Stimulated activated CD4-positive, alpha-beta T cell treated with anti-CD3 and anti-CD28 coated beads, Interleukin-4, amount 100 ng/mL, for 1 hour (primary cell): ENCODE results near the gene SLC16A3.
A peak's percentile ranks its signal among the peaks of the same experiment; 100 is the strongest.
"Not testable (repeated sequence)": the region's sequence is repeated elsewhere in the genome, so short reads cannot be mapped to it uniquely, and the experiment has no call there.

Source experiments
- DNase-seq: peaks from one replicate; pipeline ENCODE4 v3.0.0-alpha.2; 2020

SLC16A3 gene

GRCh38 chr17:82228842-82229697 is at the start of gene SLC16A3:
SLC16A3 (plus strand) TSS chr17:82229042; CDS start chr17:82236009, 6,967 bp downstream.
- DNase-seq, result peak; percentile 62

DNA sequence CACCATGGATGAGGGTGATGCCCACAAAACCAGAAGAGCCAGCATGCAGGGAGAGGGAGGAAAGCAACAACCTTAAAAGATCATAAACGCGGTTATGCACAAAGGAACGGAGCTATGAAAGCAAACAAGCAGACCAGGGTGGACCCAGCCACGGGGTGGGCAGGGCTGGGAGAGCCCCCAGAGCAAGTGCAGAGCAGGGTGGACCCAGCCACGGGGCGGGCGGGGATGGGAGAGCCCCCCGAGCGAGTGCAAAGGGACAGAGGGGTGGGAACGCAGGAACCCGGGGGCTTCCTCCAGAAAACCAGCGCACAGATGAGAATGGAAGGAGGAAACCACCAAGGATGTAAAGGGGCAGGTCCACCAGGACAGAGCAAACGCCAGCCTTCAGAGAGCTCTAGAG is 49.4 kb upstream of the SLC16A3 start:
- DNase-seq, result no peak

DNA sequence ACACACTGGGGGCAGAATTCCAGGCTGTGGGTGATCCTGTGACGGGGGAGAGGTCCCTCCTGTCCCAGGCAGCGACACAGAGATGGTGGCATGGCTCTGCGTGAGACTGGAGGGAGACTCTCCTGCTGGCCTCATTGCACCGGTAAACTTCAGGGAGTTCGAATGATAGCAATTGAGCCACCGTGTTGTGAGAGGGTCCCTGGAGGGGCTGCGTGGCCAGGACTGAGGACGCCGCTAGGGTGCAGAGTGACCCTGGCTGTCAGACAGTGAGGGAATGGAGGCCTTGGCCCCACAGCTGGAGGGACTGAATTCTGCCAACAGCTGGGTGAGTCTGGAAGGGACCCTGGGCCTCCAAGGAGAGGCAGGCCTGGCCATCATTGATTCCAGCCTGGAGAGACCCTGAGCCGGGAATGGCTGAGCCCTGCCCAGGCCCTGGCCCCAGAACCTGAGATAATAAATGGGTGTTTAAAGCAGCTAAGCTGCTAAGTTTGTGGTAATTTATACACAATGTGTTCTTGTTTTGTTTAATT is 48.8 kb upstream of the SLC16A3 start:
- no peak for DNase-seq

DNA sequence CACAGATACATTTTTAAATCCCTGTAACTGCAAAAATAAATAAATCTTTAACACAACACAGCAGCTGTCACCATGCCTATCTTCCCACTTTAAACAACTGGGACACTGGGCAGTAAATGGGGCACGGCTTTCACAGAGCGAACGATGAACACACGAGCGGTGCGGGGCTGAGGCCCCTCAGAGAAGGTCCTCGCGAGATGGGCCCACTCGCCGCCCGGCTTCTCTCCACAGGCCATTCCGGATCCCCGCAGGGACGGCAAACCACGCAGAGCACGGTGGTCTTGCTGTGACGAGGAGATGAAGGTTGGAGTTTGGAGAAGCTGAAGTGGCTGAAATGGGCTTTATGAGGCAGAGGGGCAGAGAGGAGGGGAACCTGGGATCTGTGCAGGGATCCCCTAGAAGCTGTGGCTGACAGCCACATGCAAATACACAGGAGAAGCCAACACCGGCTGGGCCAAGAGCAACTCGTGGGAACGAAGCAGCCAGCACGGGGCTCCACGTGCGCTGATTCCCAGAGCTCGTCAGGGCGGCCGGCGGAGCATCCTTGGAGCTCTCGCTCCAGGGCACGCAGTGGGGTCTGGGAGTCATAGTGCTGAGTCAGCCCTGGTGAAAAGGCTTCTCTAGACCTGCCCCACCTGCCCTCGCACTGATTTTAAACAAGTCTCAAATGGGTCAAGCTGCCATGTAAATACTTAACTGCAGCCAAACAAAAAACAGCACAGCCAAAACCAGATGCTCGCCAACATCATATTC is 47.9 kb upstream of the SLC16A3 start:
- DNase-seq, result no peak

GRCh38 chr17:82184761-82185160 is 44.1 kb upstream of the SLC16A3 start:
- DNase-seq, result no peak

DNA sequence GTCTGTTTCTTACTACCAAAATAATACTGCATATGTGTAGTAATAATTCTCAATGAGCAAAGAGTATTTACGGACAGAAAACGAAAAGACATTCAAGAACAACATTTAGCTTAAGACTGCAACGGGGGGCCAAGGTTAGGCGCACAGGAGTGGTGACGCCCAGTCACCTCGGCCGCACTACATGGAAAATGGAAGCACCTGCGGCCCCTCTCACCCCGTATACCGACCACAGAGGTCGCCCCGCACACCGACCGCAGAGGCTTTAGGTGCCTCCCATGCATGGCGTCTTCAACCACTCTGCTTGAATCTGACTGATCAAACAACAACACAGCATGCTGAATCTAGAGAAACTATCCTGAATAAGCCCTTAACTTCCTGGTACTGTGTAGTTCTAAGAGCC is 42.6 kb upstream of the SLC16A3 start:
- DNase-seq, result no peak

DNA sequence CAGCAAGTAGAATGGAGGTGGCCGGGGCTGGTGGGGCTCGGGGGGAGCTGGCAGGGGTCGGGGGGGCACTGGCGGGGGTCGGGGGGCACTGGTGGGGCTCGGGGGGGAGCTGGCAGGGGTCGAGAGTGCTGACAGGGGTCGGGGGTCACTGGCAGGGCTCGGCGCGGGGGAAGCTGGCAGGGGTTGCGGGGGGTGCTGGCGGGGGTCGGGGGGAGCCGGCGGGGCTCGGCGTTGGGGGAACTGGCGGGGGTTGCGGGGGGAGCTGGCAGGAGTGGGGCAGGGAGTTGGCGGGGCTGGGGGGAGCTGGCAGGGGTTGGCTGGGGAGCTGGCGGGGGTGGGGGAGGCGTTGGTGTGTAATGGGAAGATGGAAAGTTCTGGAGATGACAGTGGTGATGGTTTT is 41.3 kb upstream of the SLC16A3 start:
- DNase-seq, result no peak

- no peak for DNase-seq
These were observed 40.6 kb upstream of the SLC16A3 start for GRCh38 chr17:82188001-82188961.

DNA sequence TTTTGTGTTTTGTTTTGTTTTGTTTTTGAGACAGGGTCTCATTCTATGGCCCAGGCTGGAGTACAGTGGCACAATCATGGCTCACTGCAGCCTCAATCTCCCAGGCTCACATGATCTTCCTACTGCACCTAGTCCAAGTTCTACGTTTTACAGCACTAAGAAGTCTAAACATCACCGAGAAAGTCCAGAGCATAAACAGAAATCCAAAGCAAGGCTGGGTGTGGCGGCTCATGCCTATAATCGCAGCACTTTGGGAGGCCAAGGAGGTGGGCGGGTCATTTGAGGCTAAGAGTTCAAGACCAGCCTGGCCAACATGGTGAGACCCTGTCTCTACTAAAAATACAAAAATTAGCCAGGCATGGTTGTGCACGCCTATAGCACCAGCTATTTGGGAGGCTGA is 35.8 kb upstream of the SLC16A3 start:
- DNase-seq, result not testable (repeated sequence)

DNA sequence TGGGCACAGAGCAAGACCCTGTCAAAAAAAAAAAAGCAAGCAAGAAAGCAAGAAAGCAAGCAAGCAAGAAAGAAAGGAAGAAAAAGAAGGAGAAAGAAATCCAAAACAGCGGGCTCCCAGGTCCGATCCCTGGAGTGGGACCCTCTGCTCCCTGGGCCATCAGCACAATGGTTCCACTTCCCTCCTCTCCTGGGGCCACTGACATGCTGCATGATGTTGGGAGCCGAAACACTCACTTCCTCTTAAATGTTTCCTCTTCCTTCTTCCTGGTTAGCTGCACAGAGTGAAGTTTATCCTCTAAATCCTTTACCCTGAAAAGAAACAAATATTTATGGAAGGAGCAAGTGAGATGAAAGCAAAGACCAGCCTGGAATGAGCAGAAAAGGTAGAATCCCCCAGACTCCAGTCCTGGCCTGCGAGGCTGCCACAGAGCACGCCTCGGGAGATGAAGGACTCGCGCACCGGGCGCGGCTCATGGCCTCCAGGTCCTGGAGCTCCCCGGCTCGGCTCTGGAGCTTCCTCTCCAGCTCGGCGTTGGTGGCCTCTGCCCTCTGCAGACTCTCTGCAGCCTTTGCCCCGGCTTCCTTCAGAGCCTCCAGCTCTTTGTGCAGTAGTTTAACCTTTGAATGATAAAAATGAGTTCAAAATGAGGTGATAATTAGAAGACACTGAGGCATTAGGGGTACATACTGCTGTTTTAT is 35.2 kb upstream of the SLC16A3 start:
- DNase-seq, result no peak

GRCh38 chr17:82194765-82195164 is 34.1 kb upstream of the SLC16A3 start:
- DNase-seq, result no peak

DNA sequence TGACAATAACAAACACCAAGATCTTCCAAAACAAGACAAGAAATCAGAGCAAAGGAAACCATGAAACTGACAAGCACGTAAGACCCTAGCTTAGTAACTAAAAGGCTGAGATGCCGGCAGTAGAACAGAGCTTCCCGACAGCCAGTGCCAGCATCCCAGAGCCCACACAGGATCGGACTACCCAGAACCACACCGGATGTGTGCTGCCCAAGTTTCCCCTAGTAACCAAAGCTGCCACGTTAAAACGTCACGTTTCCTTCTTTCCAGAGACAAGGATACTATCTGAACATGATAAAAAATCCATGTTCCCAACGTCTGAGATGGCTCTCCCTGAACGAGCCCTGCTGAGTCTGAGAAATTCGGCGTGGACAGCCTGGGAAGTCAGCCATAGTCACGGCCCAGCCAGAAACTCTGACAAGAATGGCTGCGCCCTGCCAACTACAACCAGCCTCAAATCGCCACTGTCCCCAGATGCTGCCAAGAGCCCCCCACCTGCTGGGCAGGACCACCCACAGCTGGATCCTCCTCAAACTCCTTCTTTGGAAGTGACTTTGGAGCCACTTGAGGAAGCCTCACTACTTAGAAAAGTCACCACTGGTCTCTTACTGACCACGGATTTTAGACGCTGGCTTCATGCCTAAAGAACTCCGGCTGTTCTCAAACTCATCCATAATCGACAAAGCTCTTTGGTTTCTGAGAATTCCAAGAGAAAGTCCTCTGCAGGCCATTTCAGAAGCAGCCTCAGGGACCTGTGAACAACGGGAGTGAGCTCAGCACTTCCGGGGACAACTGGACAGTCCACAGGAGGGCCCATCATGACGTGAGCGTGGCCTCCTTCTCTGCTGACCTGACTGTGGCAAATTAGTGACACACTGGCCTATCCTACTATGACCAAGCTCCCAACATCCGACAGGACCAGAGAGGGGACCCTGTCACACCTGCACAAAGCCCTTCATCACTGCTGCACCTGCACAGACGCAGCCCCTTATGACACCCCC is 32.9 kb upstream of the SLC16A3 start:
- no peak for DNase-seq

DNA sequence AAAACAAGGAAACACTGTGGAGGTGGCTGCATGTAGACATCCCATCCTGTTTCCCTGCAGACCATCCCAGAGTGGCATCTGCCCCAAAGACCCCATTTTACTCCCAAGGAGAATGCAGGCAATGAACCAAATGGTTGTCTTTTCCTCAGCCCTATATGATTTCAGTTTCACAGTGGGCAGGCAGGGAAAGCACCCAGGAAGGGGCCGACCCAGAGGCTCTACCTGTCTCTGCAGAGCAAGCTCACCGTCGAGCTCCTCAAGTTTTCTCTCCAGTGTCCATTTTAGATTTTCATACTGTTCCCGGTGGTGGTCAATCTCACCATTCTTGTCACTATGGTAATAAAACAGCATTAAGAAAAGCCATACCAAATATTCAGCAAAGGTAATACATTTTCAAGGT is 30.8 kb upstream of the SLC16A3 start:
- DNase-seq, result no peak

DNA sequence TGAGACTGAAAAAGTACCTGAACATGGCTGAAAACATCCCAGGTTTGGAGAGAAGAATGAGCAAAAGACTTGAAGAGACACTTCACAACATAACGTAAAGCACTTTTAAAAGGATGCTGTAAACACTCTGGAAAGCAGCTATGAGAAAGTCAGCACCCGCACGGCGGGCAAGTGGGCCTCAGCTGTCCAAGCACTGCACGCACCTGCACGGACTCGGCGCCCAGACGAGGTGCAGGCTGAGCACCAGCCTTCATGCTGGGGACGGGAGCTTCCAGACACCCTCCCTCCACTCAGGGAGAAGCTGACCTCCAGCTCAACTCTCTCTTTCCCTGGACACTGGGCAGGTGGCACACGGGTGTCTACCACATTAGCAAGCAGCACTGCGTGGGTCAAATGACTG is 29.3 kb upstream of the SLC16A3 start:
- DNase-seq, result no peak

GRCh38 chr17:82200135-82200534 is 28.7 kb upstream of the SLC16A3 start:
- DNase-seq, result no peak

DNA sequence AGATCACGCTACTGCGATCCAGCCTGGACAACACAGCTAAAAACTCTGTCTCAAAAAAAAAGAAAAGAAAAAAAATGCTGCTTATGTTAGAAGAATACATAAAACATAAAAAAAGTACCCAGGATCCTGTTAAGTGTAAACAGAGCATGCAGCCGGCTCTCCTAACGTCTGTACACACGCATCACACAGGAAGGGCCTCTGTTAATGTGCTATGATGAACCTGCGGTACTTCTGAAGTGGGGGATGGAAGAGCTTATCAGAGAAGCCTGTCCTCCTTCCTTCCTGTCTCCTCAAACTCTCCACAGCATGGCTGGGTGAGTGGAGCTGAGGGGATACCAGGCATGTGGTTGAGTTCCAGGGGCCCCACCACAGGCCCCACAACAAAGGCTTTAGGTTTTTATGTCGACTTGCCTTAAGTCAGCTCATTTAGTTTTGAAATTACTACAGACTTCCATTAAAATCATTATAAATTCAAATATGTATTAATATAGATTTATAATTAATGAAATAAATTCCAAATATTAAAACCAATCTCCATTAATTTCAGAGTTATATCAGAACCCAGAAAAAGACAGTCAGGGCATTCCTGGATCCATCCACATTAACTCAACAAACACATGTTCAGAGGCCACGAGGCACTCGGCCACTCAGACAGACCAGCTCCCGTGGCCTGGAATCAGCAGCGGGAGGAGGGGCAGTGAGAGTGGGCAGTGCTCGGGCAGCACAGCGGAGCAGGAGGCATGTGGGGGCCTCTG is 27.9 kb upstream of the SLC16A3 start:
- DNase-seq, result peak; percentile 42

DNA sequence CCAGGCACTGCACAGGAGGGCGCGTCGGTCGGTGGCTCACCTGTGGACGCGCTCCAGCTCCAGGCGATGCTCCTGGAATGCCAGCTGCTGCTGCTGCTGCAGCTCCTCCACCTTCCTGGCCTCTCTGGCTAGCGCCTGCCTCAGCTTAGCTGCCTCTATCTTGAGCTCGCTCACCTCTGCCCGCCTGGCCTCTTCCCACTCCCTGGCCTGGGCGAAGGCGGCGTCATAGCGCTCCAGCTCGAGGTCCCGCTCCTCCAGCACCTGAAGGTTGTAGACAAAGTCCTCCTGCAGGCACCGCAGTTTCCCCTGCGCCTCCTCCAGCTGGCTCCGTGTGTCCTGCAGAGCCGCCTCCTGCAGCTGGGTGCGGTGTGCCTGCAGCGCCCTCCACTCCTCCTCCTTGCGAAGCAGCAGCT is 27.3 kb upstream of the SLC16A3 start:
- DNase-seq, result no peak

- DNase-seq, result peak; percentile 36
These were observed 25.9 kb upstream of the SLC16A3 start for GRCh38 chr17:82202981-82203380.

- no peak for DNase-seq
These were observed 24.9 kb upstream of the SLC16A3 start for GRCh38 chr17:82203920-82204319.
